ENCODE measurements around the gene PGK1.
"Not testable (repeated sequence)": the region's sequence is repeated elsewhere in the genome, so short reads cannot be mapped to it uniquely, and the experiment has no call there.

The PGK1 gene

DNA sequence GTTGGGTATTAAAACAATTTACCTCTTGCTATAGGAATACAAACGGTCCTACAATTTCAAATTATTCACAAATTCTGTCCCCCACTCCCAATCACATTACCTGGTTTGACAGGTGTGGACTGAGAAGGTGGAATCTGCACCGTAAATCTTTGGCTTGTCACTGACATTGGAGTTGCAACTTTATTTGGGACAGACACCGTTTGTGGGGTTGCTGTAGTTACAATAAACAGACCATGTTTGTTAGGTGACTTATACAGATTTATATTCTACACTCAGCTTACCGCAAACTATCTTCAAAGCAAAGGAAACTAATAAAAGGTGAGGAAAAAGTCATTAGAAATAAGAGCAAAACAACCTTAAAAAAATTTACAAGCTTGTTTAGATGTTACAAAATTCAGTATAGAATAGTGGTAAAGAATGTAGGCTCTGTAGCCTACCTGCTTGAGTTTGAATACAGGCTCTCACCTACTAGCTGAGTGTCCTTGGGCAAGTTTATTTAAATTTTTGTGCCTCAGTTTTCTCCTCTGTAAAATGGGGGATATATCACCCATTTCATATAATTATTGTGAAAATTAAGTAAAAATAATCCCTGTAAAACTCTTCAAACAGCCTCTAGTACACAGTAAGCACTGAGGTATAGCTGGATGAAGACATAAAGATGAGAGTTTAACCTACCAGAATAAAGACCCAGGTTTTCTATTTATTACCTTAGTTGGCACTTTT is 29.4 kb downstream of the PGK1 start:
- Histone ChIP-seq H3K4me3 (ENCODE audit: insufficient read depth, low read depth, low read length) (no peak overlapping the region), H3K4me1 (ENCODE audit: control insufficient read depth, insufficient read depth, low read length) (no peaks in the 10 kb centered on the region), H3K27me3 (ENCODE audit: control insufficient read depth, insufficient read depth, low read length, poor library complexity, severe bottlenecking) (no peaks in the 10 kb centered on the region), H3K9me3 (ENCODE audit: control insufficient read depth, low read length) (no peaks in the 10 kb centered on the region), H3K27ac (ENCODE audit: insufficient read depth, low read depth, low read length, poor library complexity, severe bottlenecking) (no peak overlapping the region), H3K36me3 (ENCODE audit: control insufficient read depth, insufficient read depth, low read length) (no peaks in the 10 kb centered on the region)
- WGBS, 2 experiments, result 92 to 100% methylated on average over 2 of the region's 4 CpGs

DNA sequence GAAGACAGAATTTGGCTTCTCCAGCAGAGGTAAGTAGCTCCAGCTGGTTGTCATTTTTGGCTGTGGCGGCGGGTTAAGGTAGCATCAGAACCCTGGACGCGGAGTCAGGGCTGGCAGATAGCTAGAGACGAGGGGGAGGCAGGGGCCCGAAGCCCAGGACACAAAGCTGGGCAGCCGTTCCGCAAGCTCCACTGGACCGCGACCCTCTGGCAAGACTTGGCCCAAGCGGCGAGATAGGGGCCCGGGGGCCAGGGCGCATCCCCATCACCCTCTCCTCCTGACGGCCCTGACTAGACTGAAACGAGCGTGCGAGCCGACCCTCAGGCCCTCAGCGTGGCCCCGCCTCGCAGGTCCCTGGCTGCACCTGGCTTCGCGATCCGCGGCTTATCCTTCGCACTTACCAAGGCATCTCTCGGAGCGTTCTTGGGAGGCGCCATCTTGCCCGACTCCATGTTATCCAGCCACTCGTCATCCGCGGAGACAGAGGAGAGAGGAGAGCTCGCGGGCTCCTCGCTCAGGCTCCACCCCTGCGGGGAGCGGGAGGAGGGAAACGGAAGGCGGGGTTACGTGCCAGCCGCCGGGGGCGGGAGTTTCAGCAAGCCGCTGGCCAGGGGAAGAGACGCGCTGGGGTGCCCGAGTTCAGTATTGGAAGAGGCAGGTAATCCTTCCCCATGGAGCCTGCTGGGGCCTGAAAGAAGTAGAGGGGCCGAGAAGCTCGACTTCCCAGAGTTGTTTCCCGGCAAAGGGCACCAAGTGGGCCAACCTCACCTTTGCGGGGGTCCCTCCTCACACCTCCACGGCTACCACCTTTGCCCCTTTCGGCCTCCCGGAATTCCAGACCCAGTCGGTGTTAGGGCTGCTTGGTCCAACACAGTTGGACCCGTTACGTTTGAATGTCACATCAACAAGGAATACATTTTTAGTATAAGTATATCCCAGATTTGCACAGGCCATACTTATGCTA is 35.4 kb downstream of the PGK1 start, which contains the start of gene TAF9B:
TAF9B (minus strand) TSS at position 491 of the 964 bp plus-strand sequence; CDS start at position 452, 39 bp downstream.
- 80 to 83% methylated on average over 57 to 59 of the region's 59 CpGs for WGBS, 2 experiments
- no peaks in the 10 kb centered on the region for H3K36me3 ChIP-seq (ENCODE audit: control insufficient read depth, insufficient read depth, low read length)
- peak within 1 kb of the TSS; percentile 25 for H3K4me3 ChIP-seq (ENCODE audit: insufficient read depth, low read depth, low read length)
- H3K27me3 ChIP-seq (ENCODE audit: control insufficient read depth, insufficient read depth, low read length, poor library complexity, severe bottlenecking), result no peaks in the 10 kb centered on the region
- no peak within 1 kb of the TSS for H3K27ac ChIP-seq (ENCODE audit: insufficient read depth, low read depth, low read length, poor library complexity, severe bottlenecking)
- no peaks in the 10 kb centered on the region for H3K4me1 ChIP-seq (ENCODE audit: control insufficient read depth, insufficient read depth, low read length)
- H3K9me3 ChIP-seq (ENCODE audit: control insufficient read depth, low read length), result no peaks in the 10 kb centered on the region

DNA sequence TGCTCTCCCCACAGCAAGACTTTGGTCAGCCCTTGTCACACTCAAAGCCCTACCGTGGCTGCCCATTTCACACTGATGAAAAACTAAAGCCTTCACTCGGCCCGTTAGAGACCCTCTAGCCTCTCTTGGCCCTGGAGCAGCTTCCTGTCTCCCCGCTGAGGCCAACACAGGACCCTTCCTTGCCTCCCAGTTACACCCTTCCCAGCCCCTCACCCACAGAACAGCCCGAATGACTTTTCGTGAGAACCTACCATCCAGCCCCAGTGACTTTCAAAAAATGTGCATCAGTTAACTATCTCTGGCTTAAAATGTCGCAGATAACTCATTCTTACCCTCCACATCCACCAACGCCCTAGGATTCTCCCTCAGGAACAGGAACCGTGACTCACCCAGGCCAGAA is 36.2 kb downstream of the PGK1 start:
- 94 to 95% methylated on average over 9 of the region's 9 CpGs for WGBS, 2 experiments
- Histone ChIP-seq H3K4me3 (ENCODE audit: insufficient read depth, low read depth, low read length) (no peak overlapping the region), H3K36me3 (ENCODE audit: control insufficient read depth, insufficient read depth, low read length) (no peaks in the 10 kb centered on the region), H3K27me3 (ENCODE audit: control insufficient read depth, insufficient read depth, low read length, poor library complexity, severe bottlenecking) (no peaks in the 10 kb centered on the region), H3K27ac (ENCODE audit: insufficient read depth, low read depth, low read length, poor library complexity, severe bottlenecking) (no peak overlapping the region), H3K9me3 (ENCODE audit: control insufficient read depth, low read length) (no peaks in the 10 kb centered on the region), H3K4me1 (ENCODE audit: control insufficient read depth, insufficient read depth, low read length) (no peaks in the 10 kb centered on the region)

DNA sequence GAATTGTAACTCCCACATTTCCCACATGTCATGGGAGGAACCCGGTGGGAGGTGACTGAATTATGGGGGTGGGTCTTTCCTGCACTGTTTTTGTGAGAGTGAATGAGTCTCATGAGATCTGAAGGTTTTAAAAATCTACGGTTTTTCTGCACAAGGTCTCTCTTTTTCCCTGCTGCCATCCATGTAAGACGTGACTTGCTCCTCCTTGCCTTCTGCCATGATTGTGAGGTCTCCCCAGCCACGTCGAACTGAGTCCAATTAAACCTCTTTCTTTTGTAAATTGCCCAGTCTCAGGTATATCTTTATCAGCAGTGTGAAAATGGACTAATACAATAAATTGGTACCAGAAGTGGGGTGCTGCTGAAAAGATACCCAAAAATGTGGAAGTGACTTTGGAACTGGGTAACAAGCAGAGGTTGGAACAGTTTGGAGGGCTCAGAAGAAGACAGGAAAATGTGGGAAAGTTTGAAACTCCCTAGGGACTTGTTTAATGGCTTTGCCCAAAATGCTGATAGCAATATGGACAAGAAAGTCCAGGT is 43.0 kb downstream of the PGK1 start:
- H3K9me3 ChIP-seq (ENCODE audit: control insufficient read depth, low read length); H3K36me3 ChIP-seq (ENCODE audit: control insufficient read depth, insufficient read depth, low read length); H3K27ac ChIP-seq (ENCODE audit: insufficient read depth, low read depth, low read length, poor library complexity, severe bottlenecking); H3K27me3 ChIP-seq (ENCODE audit: control insufficient read depth, insufficient read depth, low read length, poor library complexity, severe bottlenecking); H3K4me3 ChIP-seq (ENCODE audit: insufficient read depth, low read depth, low read length); H3K4me1 ChIP-seq (ENCODE audit: control insufficient read depth, insufficient read depth, low read length): not testable (repeated sequence)
- 91 to 95% methylated on average over 4 to 5 of the region's 5 CpGs for WGBS, 2 experiments

DNA sequence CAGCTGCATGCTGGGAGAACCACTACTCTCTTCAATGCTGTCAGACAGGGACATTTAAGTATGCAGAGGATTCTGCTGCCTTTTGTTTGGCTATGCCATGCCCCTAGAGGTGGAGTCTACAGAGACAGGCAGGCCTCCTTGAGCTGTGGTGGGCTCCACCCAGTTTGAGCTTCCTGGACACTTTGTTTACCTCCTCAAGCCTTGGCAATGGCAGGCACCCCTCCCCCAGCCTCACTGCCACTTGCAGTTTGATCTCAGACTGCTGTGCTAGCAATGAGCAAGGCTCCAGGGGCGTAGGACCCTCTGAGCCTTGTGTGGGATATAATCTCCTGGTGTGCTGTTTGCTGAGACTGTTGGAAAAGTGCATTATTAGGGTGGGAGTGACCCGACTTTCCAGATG is 53.3 kb downstream of the PGK1 start:
- H3K4me3 ChIP-seq (ENCODE audit: insufficient read depth, low read depth, low read length); H3K4me1 ChIP-seq (ENCODE audit: control insufficient read depth, insufficient read depth, low read length); H3K9me3 ChIP-seq (ENCODE audit: control insufficient read depth, low read length); H3K27ac ChIP-seq (ENCODE audit: insufficient read depth, low read depth, low read length, poor library complexity, severe bottlenecking); H3K36me3 ChIP-seq (ENCODE audit: control insufficient read depth, insufficient read depth, low read length); H3K27me3 ChIP-seq (ENCODE audit: control insufficient read depth, insufficient read depth, low read length, poor library complexity, severe bottlenecking): not testable (repeated sequence)
- 89 to 100% methylated on average over 2 of the region's 2 CpGs for WGBS, 2 experiments

DNA sequence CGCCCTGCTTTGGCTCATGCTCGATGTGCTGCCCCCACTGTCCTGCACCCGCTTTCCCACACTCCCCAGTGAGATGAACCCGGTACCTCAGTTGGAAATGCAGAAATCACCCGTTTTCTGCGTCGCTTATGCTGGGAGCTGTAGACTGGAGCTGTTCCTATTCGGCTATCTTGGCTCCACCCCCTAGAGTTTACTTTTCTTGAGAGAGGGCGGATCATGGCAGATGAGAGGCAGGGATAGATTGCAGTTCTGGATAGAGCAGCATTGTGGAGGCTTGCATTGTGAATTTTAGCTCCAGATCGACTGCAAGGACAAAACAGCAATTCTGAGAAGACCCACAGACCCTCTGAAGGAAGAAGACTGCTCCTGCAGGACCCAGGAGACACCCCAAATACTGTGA is 53.8 kb downstream of the PGK1 start:
- H3K4me1 ChIP-seq (ENCODE audit: control insufficient read depth, insufficient read depth, low read length); H3K9me3 ChIP-seq (ENCODE audit: control insufficient read depth, low read length); H3K36me3 ChIP-seq (ENCODE audit: control insufficient read depth, insufficient read depth, low read length); H3K4me3 ChIP-seq (ENCODE audit: insufficient read depth, low read depth, low read length); H3K27me3 ChIP-seq (ENCODE audit: control insufficient read depth, insufficient read depth, low read length, poor library complexity, severe bottlenecking); H3K27ac ChIP-seq (ENCODE audit: insufficient read depth, low read depth, low read length, poor library complexity, severe bottlenecking): not testable (repeated sequence)
- 95% methylated on average over 10 of the region's 10 CpGs for WGBS, 2 experiments

DNA sequence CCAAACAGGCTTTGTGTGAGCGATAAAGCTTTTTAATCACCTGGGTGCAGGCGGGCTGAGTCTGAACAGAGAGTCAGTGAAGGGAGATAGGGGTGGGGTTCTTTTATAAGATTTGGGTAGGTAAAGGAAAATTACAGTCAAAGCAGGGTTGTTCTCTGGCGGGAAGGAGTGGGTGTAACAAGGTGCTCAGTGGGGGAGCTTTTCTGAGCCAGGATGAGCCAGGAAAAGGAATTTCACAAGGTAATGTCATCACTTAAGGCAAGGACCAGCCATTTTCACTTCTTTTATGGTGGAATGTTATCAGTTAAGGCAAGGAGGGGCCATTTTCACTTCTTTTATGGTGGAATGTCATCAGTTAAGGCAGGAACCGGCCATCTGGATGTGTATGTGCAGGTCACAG is 56.7 kb downstream of the PGK1 start:
- not testable (repeated sequence) for H3K36me3 ChIP-seq (ENCODE audit: control insufficient read depth, insufficient read depth, low read length); H3K27me3 ChIP-seq (ENCODE audit: control insufficient read depth, insufficient read depth, low read length, poor library complexity, severe bottlenecking); H3K9me3 ChIP-seq (ENCODE audit: control insufficient read depth, low read length); H3K27ac ChIP-seq (ENCODE audit: insufficient read depth, low read depth, low read length, poor library complexity, severe bottlenecking); H3K4me3 ChIP-seq (ENCODE audit: insufficient read depth, low read depth, low read length); H3K4me1 ChIP-seq (ENCODE audit: control insufficient read depth, insufficient read depth, low read length)
- 87 to 90% methylated on average over 4 of the region's 4 CpGs for WGBS, 2 experiments

DNA sequence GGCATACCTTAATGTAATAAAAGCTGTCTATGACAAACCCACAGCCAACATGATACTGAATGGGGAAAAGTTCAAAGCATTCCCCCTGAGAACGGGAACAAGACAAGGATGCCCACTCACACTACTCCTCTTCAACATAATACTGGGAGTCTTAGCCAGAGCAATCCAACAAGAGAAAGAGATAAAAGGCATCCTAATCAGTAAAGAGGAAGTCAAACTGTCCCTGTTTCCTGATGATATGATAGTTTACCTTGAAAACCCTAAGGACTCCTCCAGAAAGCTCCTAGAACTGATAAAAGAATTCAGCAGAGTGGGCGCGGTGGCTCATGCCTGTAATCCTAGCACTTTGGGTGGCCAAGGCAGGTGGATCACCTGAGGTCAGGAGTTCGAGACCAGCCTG is 59.1 kb downstream of the PGK1 start:
- not testable (repeated sequence) for H3K4me1 ChIP-seq (ENCODE audit: control insufficient read depth, insufficient read depth, low read length); H3K27me3 ChIP-seq (ENCODE audit: control insufficient read depth, insufficient read depth, low read length, poor library complexity, severe bottlenecking); H3K36me3 ChIP-seq (ENCODE audit: control insufficient read depth, insufficient read depth, low read length); H3K4me3 ChIP-seq (ENCODE audit: insufficient read depth, low read depth, low read length); H3K27ac ChIP-seq (ENCODE audit: insufficient read depth, low read depth, low read length, poor library complexity, severe bottlenecking); H3K9me3 ChIP-seq (ENCODE audit: control insufficient read depth, low read length)
- WGBS, 2 experiments, result 88 to 96% methylated on average over 4 of the region's 4 CpGs

DNA sequence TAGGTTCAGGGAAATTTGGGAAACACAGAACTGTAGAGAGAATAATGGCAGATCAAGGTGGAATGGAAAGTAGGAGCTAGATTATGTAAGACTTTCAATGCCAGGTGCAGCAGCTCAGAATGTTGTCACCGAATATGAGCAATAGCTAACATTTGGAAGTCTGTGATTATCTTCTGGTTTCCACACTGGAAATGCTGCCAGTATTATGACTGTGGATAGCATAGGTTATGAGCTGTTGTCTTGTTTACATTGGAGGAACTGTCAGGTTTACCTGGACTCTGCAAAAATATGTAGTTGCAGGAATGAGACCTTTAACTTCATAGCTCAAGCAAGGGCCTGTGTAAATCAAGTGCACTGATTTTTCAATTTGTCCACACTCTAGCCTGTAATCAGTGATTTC is 61.4 kb downstream of the PGK1 start:
- no peaks in the 10 kb centered on the region for H3K4me1 ChIP-seq (ENCODE audit: control insufficient read depth, insufficient read depth, low read length)
- no peak overlapping the region for H3K4me3 ChIP-seq (ENCODE audit: insufficient read depth, low read depth, low read length)
- 90 to 100% methylated on average over 1 of the region's 1 CpG for WGBS, 2 experiments

DNA sequence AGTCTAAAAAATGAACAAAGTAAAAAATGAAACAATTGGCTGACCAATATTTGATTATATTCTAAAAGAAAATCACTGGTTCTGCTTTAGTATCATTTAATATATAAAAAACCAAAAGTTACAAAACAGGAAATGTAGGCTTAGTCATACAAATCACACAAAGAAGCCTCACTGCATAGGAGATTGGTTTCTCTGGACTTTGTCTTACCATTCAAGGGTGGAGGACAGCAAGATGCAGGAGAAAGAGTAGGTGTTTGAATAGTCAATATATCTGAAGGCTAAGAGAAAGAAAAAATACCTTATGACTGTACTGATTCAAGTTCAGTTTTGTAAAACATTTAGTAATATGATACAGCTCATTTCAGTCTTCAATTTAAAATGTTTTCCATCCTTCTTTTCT is 64.0 kb downstream of the PGK1 start:
- H3K9me3 ChIP-seq (ENCODE audit: control insufficient read depth, low read length), result no peaks in the 10 kb centered on the region
- H3K27me3 ChIP-seq (ENCODE audit: control insufficient read depth, insufficient read depth, low read length, poor library complexity, severe bottlenecking), result no peaks in the 10 kb centered on the region
- no peaks in the 10 kb centered on the region for H3K4me1 ChIP-seq (ENCODE audit: control insufficient read depth, insufficient read depth, low read length)
- no peak overlapping the region for H3K4me3 ChIP-seq (ENCODE audit: insufficient read depth, low read depth, low read length)
- no peak overlapping the region for H3K27ac ChIP-seq (ENCODE audit: insufficient read depth, low read depth, low read length, poor library complexity, severe bottlenecking)
- no peaks in the 10 kb centered on the region for H3K36me3 ChIP-seq (ENCODE audit: control insufficient read depth, insufficient read depth, low read length)

More for the DNA sequence above, 61.4 kb downstream of the PGK1 start:
- H3K27me3 ChIP-seq (ENCODE audit: control insufficient read depth, insufficient read depth, low read length, poor library complexity, severe bottlenecking), result no peaks in the 10 kb centered on the region
- no peaks in the 10 kb centered on the region for H3K9me3 ChIP-seq (ENCODE audit: control insufficient read depth, low read length)
- H3K36me3 ChIP-seq (ENCODE audit: control insufficient read depth, insufficient read depth, low read length), result no peaks in the 10 kb centered on the region
- H3K27ac ChIP-seq (ENCODE audit: insufficient read depth, low read depth, low read length, poor library complexity, severe bottlenecking), result no peak overlapping the region
